Ovary (tissue), 3 donors: ENCODE results near the gene HSDL2.

Source experiments
- CTCF ChIP-seq, 3 donors: fragments of 450-650 bp in 2 of 3; fragments of 200-600 bp in 1 of 3; IDR thresholded peaks; one replicate each; pipeline versions ENCODE4 v1.5.1 to v1.8.0; 2016 to 2022; ENCODE audit warnings: antibody characterized with exemption in 3 of 3, mild to moderate bottlenecking in 1 of 3
- EP300 ChIP-seq: sonication (generic); formaldehyde crosslinking; IDR thresholded peaks from one replicate; pipeline ENCODE4 v1.6.1; 2017; ENCODE audit warnings: antibody characterized with exemption
- donor health status: DM: no; HTN: no; CAD: no.

GRCh38 chr9:112366591-112366990 is 13.3 kb upstream of the HSDL2 start:
- TF ChIP-seq CTCF (IDR thresholded peaks at IDR 0.05) = no peak
- TF ChIP-seq EP300 = no peak
